Caco-2 (cell line): ENCODE results near the gene ATP6V1G2. TPM values are rescaled to one million over a fixed set of nuclear protein-coding genes. Genes with fewer than 3 reads are reported as not detected.

ENCODE experiments used
- BruUV-seq: library from RNA; stranded (reverse); fragments of 400-500 nt; replicated peaks from 2 replicates; lab custom pipeline; 2021; lab: Mats Ljungman, UMichigan
- CTCF ChIA-PET: fragments of 300-600 bp; sonication (Branson Sonifier 250); formaldehyde crosslinking; loops from one replicate; lab custom pipeline; 2022; ENCODE audit warnings: antibody characterized with exemption; lab: Charles Lee
- POLR2A ChIA-PET: fragments of 300-600 bp; sonication (Branson Sonifier 250); formaldehyde crosslinking; loops from one replicate; lab custom pipeline; 2022; ENCODE audit warnings: antibody characterized with exemption; lab: Charles Lee
- DNase-seq, 2 experiments: peaks; one replicate each; pipeline versions ENCODE4 v3.0.0 to v3.0.0-alpha.2; 2020 to 2022
- H3K27me3 ChIP-seq: replicated peaks from 2 replicates; pipeline ENCODE4 v1.6.0; 2011; ENCODE audit warnings: low read length; ENCODE audit not compliant: control insufficient read depth, insufficient read depth
- H3K36me3 ChIP-seq: 2 replicates; pipeline ENCODE4 v1.5.1; 2011; ENCODE audit warnings: low read length; ENCODE audit not compliant: control insufficient read depth, insufficient read depth
- H3K4me1 ChIP-seq: fragments of 250-450 bp; sonication (Bioruptor Pico); 2 replicates; pipeline ENCODE4 v1.5.1; 2020; ENCODE audit warnings: mild to moderate bottlenecking
- H3K4me3 ChIP-seq: 2 replicates; pipeline ENCODE4 v1.5.1; 2011; ENCODE audit warnings: low read depth, mild to moderate bottlenecking, control low read depth, low read length
- H3K9me3 ChIP-seq: fragments of 250-450 bp; sonication (Bioruptor Pico); 2 replicates; pipeline ENCODE4 v1.5.1; 2020; ENCODE audit warnings: mild to moderate bottlenecking, moderate library complexity
- H3K27ac Mint-ChIP-seq: one replicate; pipeline ENCODE4 v1.8.0; 2022; ENCODE audit warnings: mixed read lengths; ENCODE audit not compliant: unreplicated experiment
- H3K27me3 Mint-ChIP-seq: one replicate; pipeline ENCODE4 v1.8.0; 2022; ENCODE audit warnings: mixed read lengths; ENCODE audit not compliant: insufficient read depth, unreplicated experiment
- H3K36me3 Mint-ChIP-seq: one replicate; pipeline ENCODE4 v1.8.0; 2022; ENCODE audit warnings: mild to moderate bottlenecking, mixed read lengths; ENCODE audit not compliant: insufficient read depth, unreplicated experiment
- H3K4me1 Mint-ChIP-seq: one replicate; pipeline ENCODE4 v1.8.0; 2022; ENCODE audit warnings: low read depth, mixed read lengths; ENCODE audit not compliant: unreplicated experiment
- H3K4me3 Mint-ChIP-seq: one replicate; pipeline ENCODE4 v1.8.0; 2022; ENCODE audit warnings: mild to moderate bottlenecking, moderate library complexity, mixed read lengths; ENCODE audit not compliant: unreplicated experiment
- H3K9me3 Mint-ChIP-seq: one replicate; pipeline ENCODE4 v1.8.0; 2022; ENCODE audit warnings: mixed read lengths; ENCODE audit not compliant: unreplicated experiment
- intact Hi-C: fragments of 100-400 bp; cut with micrococcal nuclease; formaldehyde crosslinking; loops from one replicate; pipeline ENCODE4 v1.10.0; 2022; ENCODE audit not compliant: unreplicated experiment
- total RNA-seq: library from RNA; stranded (reverse); gene quantifications from 2 replicates; pipeline ENCODE4 v1.2.3, GENCODE V29; 2022
- TF ChIP-seq, protein P1 (sequence below), 2 experiments: fragments of 200-600 bp in 1 of 2; IDR thresholded peaks; 1 replicate in 1 of 2; 2 replicates in 1 of 2; pipeline versions ENCODE4 v1.5.1 to v1.8.0; 2011 to 2022; ENCODE audit warnings: antibody characterized with exemption in 1 of 2, control low read depth in 1 of 2, inconsistent platforms in 1 of 2, low read depth in 1 of 2, low read length in 1 of 2, mild to moderate bottlenecking in 1 of 2, moderate library complexity in 1 of 2; ENCODE audit not compliant: insufficient read depth in 1 of 2, severe bottlenecking in 1 of 2, unreplicated experiment in 1 of 2

ATP6V1G2 gene
- total RNA-seq, 1 experiment from 2014 or later: 0.43 TPM

- no peak for DNase-seq
- Histone ChIP-seq H3K4me1 (peaks cover 10% of the 10 kb centered on the region), H3K36me3 (no peaks in the 10 kb centered on the region), H3K4me3 (no peak within 1 kb of the TSS), H3K9me3 (no peaks in the 10 kb centered on the region), H3K27me3 (no peaks in the 10 kb centered on the region)
- intact Hi-C loops: no loop called here
- H3K27me3 Mint-ChIP-seq: peaks cover 3% of the 10 kb centered on the region
- H3K27ac Mint-ChIP-seq: peak within 1 kb of the TSS; percentile 53
- TF ChIP-seq, protein P1, sequence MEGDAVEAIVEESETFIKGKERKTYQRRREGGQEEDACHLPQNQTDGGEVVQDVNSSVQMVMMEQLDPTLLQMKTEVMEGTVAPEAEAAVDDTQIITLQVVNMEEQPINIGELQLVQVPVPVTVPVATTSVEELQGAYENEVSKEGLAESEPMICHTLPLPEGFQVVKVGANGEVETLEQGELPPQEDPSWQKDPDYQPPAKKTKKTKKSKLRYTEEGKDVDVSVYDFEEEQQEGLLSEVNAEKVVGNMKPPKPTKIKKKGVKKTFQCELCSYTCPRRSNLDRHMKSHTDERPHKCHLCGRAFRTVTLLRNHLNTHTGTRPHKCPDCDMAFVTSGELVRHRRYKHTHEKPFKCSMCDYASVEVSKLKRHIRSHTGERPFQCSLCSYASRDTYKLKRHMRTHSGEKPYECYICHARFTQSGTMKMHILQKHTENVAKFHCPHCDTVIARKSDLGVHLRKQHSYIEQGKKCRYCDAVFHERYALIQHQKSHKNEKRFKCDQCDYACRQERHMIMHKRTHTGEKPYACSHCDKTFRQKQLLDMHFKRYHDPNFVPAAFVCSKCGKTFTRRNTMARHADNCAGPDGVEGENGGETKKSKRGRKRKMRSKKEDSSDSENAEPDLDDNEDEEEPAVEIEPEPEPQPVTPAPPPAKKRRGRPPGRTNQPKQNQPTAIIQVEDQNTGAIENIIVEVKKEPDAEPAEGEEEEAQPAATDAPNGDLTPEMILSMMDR (IDR thresholded peaks at IDR 0.05; ENCODE audit: insufficient read depth in 1 of 2, low read depth in 1 of 2, low read length in 1 of 2, severe bottlenecking in 1 of 2, unreplicated experiment in 1 of 2): no peak
- no TSS peak for BruUV-seq
- H3K9me3 Mint-ChIP-seq: no peaks in the 10 kb centered on the region
- ChIA-PET POLR2A (no interaction called here), CTCF (no interaction called here)
- no peak within 1 kb of the TSS for H3K4me3 Mint-ChIP-seq
- no peaks in the 10 kb centered on the region for H3K36me3 Mint-ChIP-seq
- H3K4me1 Mint-ChIP-seq: peaks cover 18% of the 10 kb centered on the region
These were observed 25.9 kb upstream of the ATP6V1G2 start, which contains the start of gene LTA for GRCh38 chr6:31572041-31572911. Gene LTA (plus strand): TSS chr6:31572289. CDS start chr6:31572743, 454 bp downstream.

DNA sequence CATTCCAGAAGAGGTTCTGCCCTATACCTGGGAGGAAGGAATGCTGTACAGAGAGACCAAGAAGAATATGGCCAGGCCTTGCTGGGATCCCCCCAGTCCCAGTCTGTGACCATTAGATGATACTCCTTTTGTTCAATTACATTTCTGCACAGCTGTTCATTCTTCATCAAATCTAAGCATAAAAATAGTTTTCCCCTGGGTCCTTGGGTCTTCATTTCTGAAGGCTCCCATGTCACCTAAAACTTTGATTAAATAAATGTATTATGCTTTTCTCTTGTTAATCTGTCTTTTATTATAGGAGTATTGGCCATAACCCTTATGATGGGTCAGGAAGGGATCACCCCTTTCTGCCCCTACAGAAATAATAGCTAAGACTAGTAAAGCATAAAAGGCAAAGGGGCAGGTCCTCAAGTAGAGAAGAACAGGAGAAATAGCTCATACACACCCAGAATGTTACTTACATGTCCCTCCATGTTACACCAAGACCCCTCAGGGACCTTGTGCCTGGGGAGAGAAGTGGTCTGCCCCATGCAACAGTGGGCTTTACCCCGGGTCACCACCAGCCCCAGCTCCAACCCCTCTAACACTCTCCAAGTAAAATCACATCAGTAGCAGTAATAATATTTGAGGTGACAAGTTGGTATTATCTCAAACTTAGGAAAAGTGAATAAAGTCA is 23.6 kb upstream of the ATP6V1G2 start:
- no peak overlapping the region for H3K4me3 Mint-ChIP-seq
- peaks cover 3% of the 10 kb centered on the region for H3K27me3 Mint-ChIP-seq
- CTCF ChIA-PET: interaction anchor here (0.7 kb wide), 1 partner anchor 14 kb away, joined by 4 read pairs; no protein-coding TSS in a partner anchor
- BruUV-seq: no TSS peak
- intact Hi-C loops: no loop called here
- H3K27ac Mint-ChIP-seq: no peak overlapping the region
- no peaks in the 10 kb centered on the region for H3K36me3 Mint-ChIP-seq
- no peak for DNase-seq
- H3K9me3 Mint-ChIP-seq: no peaks in the 10 kb centered on the region
- Histone ChIP-seq H3K27me3 (no peaks in the 10 kb centered on the region), H3K4me3 (no peak overlapping the region), H3K4me1 (peaks cover 10% of the 10 kb centered on the region), H3K36me3 (no peaks in the 10 kb centered on the region), H3K9me3 (no peaks in the 10 kb centered on the region)
- POLR2A ChIA-PET: no interaction called here
- H3K4me1 Mint-ChIP-seq: peaks cover 18% of the 10 kb centered on the region
- TF ChIP-seq, protein P1 (IDR thresholded peaks at IDR 0.05; ENCODE audit: insufficient read depth in 1 of 2, low read depth in 1 of 2, low read length in 1 of 2, severe bottlenecking in 1 of 2, unreplicated experiment in 1 of 2): no peak

DNA sequence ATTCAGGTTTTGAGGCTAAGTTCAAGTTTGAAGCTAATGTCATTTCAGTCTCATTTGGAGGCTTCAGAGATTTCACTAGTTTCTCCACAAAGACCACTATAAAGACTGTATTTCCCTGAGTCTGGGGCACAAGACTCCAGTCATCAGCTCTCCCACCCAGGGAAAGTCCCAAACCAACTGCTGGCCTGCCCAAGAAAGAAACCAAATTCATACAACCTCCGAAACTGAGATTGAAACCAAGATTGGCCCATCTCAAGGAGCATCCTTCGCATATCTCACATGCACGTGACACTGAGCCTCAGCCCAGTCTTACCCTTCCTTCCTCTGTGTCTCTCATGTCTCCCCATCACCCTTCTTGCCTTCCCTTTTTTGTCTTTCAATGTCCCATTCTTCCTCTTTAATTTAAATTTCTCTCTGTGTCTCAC is 22.1 kb upstream of the ATP6V1G2 start:
- POLR2A ChIA-PET: no interaction called here

More for the DNA sequence above, 22.1 kb upstream of the ATP6V1G2 start:
- Mint-ChIP-seq H3K4me3 (no peak overlapping the region), H3K4me1 (peaks cover 10% of the 10 kb centered on the region), H3K27ac (no peak overlapping the region), H3K36me3 (no peaks in the 10 kb centered on the region), H3K27me3 (peaks cover 3% of the 10 kb centered on the region), H3K9me3 (no peaks in the 10 kb centered on the region)
- CTCF ChIA-PET: interaction anchor here (1.2 kb wide), 1 partner anchor 30 kb away, joined by 3 read pairs; no protein-coding TSS in a partner anchor
- TF ChIP-seq, protein P1 (IDR thresholded peaks at IDR 0.05; ENCODE audit: insufficient read depth in 1 of 2, low read depth in 1 of 2, low read length in 1 of 2, severe bottlenecking in 1 of 2, unreplicated experiment in 1 of 2): no peak
- H3K9me3 ChIP-seq: no peaks in the 10 kb centered on the region
- DNase-seq: no peak
- H3K27me3 ChIP-seq: no peaks in the 10 kb centered on the region
- no peak overlapping the region for H3K4me3 ChIP-seq
- no peaks in the 10 kb centered on the region for H3K36me3 ChIP-seq
- intact Hi-C loops: no loop called here
- BruUV-seq: no TSS peak
- peaks cover 4% of the 10 kb centered on the region for H3K4me1 ChIP-seq
